DMS53 treated with DMSO at 0.1 percent for 48 hours (cell line): ENCODE measurements around the gene NR3C1.

ENCODE experiments used
- DNase-seq: peaks from one replicate; lab custom pipeline; 2025; ENCODE audit not compliant: unreplicated experiment; lab: John Stamatoyannopoulos, UW

NR3C1 gene

DNA sequence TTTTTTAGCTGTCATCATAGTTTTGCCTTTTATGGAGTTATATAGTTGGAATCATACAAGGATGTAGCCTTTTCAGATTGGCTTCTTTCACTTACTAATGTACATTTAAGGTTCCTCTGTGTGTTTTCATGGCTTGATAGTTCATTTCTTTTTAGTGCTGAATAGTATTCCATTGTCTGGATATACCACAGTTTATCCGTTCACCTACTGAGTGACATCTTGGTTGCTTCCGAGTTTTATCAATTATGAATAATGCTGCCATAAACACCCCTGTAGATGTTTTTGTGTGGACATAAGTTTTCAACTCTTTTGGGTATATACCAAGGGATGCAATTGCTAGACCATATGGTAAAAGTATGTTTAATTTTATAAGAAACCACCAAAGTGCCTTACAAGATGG is 136.3 kb downstream of the NR3C1 start:
- no peak for DNase-seq

DNA sequence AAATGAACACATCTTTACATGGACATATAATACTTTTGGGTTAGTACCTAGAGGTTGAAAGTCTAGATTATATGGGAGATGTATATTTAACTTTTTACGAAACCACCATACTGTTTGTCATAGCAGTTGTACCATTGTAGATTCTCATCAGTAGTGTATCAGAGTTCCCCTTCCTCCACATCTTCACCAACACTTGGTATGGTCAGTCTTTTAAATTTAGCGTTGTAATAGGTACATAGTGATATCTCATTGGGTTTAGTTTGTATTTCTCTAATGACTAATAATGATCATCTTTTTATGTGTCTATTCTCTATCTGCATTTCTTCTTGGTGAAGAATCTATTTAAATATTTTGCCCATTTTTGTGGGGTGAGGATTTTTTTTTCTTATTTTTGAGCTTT is 137.5 kb downstream of the NR3C1 start:
- no peak for DNase-seq

- no peak for DNase-seq
Observed at GRCh38 chr5:143263272-143263810, 140.1 kb downstream of the NR3C1 start.

DNA sequence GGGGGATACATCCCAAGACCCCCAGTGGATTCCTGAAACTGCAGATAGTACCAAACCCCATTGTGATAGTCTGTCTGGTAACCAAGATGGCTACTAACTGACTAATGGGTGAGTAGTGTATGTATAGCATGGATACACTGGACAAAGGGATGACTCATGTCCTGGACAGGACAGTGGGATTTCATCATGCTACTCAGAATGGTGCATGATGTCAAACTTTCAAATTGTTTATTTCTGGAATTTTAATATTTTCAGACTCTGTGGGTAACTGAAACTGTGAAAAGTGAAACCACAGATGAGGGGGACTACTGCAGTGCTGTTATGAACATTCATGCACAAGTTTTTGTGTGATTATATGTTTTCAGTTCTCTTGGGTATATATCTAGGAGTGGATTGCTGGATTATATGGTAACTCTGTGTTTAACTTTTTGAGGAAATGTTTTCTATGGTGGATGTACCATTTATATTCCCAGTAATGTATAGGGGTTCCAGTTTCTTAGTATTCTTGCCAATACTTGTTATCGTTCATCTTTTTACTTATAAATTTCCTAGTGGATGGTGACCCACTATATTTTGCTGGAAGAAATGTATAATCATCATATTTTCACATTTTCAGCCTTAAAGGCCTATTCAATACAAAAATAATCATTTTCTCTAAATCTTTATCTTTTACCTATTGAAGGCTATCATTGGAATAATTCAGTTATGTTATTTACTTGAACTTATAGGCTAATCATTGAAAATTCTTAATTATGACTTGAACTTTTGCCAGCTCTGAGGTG is 140.9 kb downstream of the NR3C1 start:
- DNase-seq = peak; percentile 14

- DNase-seq = no peak
Observed at GRCh38 chr5:143261748-143262392, 141.6 kb downstream of the NR3C1 start.

GRCh38 chr5:143259254-143259605 is 144.3 kb downstream of the NR3C1 start:
- DNase-seq = no peak

DNA sequence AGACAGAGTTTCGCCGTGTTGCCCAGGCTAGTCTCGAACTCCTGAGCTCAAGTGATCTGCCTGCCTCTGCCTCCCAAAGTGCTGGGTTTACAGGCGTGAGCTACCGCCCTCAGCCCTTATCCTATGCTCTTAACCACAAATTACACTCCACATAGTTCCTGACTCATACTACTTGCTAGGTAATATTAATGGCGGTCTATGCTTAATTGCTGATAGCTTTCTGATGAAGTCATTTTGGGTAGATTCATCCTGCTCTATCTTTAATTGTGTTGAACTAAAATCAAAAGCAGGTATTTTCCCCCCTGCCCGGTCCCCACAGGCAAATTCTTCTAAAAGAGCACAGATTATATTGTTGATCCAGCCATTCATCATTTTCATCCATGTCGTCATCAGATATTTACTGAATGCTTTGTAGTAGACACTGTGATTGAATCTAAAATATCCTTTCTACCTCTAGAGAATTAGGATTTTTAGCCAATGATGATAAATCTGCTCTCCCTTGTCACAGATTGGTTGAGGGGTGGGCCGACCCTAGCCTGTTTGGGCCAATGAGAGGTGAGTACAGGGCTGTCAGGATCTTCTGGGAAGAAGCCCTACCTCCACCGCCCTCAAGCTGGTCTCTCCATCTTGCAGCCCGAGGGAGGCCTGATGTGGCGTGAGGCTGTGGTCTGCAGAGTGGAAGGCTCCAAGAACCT is 144.8 kb downstream of the NR3C1 start:
- DNase-seq = no peak

GRCh38 chr5:143254819-143255218 is 148.7 kb downstream of the NR3C1 start:
- no peak for DNase-seq

- DNase-seq = no peak
Observed at GRCh38 chr5:143251946-143252345, 151.5 kb downstream of the NR3C1 start.

DNA sequence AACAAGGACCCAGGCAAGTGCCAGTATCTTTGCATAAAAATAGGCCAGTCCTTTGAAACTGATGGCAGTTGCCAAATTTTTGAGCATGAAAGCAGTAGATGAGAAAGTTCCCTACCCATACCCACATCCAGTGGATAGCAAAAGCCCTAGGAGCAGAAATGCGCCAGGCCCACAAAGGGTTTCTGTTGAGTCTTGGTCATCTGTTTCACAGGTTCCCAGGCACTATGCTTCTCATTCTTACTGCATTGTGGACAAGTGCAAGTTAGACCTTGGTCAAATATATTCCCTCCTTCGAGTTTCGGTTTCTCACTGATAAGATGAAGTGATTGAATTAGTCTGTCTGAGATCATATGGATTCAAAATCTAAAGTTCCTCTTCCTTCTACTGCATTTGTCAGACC is 152.3 kb downstream of the NR3C1 start:
- DNase-seq = no peak

DNA sequence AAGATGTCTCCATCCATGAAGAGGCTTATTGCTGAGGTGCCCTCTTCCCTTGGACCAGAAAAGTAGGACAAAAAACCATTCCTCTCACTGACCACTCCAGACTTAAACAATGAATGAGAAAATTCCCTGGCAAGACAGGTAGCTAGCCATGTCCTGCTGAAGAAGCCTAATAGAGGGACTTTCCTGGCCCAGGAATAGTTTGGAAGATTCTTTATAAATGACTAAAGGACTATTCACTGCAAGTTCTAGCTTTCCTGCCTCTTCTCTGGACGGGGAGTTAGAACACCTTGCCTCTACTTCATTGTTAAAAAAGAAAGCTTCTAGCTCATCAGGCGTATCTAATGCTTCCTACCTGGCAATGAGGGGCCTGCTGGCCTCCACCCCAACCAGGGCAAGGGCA is 153.6 kb downstream of the NR3C1 start:
- DNase-seq = no peak

DNA sequence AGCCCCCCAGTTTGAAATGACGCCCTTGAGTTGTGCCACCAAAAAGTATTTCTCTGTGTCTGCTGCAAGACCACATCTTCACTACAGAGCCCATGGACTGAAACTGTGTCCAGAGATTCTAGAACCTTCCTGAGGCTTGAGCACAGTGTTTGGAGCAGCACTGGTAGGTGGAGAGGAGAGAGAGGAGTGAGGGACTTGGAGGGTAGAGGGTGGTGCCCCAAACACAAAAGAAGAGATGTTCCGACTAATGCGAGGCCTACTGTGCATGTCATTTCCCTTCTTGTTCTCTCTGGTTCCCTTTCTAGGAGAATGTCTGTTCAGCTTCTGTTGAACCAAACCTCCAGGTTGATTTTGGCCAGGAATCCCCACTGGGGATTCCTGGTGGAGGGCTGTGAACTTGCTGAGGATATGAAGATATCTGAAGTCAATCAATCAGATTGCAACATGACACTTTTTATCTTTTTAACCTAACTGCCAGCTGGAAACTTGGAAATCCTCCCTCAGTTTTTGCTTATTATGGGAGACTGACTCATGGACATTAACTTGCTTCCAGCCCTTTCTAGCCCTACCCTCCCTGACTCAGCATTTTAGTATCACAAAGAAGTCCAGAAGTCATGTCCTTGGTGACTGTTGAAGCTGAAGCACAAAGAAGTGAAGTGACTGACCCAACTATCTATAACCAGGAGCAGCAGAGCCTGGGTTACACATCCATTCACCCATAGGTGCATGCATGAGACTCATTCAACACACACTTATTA is 154.5 kb downstream of the NR3C1 start:
- DNase-seq = no peak

DNA sequence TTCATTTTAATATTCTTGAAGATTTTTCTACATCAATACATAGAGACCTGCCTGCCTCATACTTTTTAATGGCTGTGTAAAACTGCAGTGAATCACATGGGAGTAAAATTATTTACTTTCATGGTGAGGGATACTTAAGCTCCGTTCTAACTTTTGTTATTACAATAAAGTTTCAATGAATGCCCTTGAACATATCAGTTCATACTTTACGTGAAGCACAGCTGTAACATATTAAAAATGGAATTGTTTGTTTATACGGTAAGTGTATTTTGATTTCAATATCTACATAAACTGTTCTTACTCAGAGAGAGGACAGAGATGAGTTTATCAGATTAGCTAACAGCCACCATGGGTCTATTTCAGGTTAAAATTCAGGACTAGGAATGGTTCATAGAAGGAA is 155.1 kb downstream of the NR3C1 start:
- no peak for DNase-seq

DNA sequence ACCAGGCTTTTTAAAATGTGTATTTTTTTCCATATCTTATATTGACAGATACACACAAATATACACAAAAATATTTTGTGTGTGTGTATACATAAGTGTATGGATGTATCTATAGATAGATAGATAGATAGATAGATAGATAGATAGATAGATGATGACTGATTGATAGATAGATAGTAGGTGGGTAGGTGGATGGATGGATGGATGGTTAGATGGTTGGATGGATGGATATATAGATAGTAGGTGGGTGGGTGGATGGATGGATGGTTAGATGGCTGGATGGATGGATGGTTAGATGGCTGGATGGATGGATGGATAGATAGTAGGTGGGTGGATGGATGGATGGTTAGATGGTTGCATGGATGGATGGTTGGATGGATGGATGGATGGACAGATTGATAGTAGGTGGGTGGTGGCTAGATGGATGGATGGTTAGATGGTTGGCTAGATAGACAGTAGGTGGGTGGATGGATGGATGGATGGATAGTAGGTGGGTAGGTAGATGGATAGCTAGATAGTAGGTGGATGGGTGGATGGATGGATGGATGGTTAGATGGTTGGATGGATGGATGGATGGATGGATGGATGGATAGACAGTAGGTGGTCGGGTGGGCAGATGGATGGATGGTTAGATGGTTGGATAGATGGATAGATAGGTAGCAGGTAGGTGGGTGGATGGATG is 156.2 kb downstream of the NR3C1 start:
- no peak for DNase-seq

- DNase-seq = peak; percentile 98
Observed at GRCh38 chr5:143245929-143246561, 157.4 kb downstream of the NR3C1 start.

- DNase-seq = no peak
Observed at GRCh38 chr5:143244990-143245389, 158.5 kb downstream of the NR3C1 start.

DNA sequence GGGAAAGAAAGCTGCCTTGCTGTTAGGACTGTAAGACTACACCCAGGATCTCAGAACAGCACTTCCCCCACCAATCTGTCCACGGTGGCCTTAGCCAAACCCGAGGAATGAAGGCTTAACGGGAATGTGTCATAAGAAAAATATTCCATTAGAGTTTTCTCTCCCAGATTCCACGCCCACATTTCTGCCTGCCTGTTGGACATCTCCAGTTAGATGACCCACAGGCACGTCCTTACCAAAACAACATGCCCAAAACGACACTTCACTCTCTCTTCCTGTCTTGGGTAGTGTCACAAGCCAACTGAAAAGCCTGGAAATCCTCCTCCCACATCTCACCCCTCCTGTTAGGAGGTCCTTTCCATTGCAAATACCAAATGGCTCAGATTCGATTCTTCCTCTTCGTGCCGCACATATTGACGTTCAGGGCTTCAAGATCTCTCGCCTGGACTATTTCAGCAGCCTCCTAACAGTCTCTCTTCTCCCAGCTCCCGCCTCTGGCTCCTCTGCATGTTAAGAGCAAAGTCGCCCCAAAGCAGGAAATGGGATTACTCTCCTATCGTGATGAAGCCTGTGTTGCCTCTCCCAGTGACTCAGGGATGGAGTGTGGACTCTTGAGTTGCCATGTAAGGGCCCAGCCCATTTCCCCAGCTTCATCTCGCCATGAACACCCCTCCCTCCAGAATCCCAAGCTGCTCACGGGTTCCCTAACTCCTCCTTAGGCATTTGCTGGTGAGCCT is 159.3 kb downstream of the NR3C1 start:
- DNase-seq = no peak

- no peak for DNase-seq
Observed at GRCh38 chr5:143243103-143243502, 160.4 kb downstream of the NR3C1 start.

GRCh38 chr5:143241892-143242291 is 161.6 kb downstream of the NR3C1 start:
- DNase-seq = peak; percentile 23
